PC-9 (cell line): ENCODE measurements around the gene MGAT2.

ENCODE experiments used
- EZH2 ChIP-seq: fragments of 200-600 bp; sonication (generic); IDR thresholded peaks from 2 replicates; pipeline ENCODE4 v1.8.0; 2017; ENCODE audit warnings: antibody characterized with exemption, low read depth
- TF ChIP-seq, protein P1 (sequence below): fragments of 200-600 bp; sonication (generic); conservative IDR thresholded peaks from 2 replicates; pipeline ENCODE4 v1.6.1; 2017; ENCODE audit warnings: mixed run types, antibody characterized with exemption, mild to moderate bottlenecking, moderate library complexity

GRCh38 chr14:49578141-49578540 lies 42.5 kb upstream of the MGAT2 start:
- TF ChIP-seq EZH2: no peak
- TF ChIP-seq, protein P1, sequence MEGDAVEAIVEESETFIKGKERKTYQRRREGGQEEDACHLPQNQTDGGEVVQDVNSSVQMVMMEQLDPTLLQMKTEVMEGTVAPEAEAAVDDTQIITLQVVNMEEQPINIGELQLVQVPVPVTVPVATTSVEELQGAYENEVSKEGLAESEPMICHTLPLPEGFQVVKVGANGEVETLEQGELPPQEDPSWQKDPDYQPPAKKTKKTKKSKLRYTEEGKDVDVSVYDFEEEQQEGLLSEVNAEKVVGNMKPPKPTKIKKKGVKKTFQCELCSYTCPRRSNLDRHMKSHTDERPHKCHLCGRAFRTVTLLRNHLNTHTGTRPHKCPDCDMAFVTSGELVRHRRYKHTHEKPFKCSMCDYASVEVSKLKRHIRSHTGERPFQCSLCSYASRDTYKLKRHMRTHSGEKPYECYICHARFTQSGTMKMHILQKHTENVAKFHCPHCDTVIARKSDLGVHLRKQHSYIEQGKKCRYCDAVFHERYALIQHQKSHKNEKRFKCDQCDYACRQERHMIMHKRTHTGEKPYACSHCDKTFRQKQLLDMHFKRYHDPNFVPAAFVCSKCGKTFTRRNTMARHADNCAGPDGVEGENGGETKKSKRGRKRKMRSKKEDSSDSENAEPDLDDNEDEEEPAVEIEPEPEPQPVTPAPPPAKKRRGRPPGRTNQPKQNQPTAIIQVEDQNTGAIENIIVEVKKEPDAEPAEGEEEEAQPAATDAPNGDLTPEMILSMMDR: no peak
